H9 (cell line): ENCODE measurements around the gene TENM4. TPM values are rescaled to one million over a fixed set of nuclear protein-coding genes. Genes with fewer than 3 reads are reported as not detected.

Experiments
- DNase-seq: peaks from one replicate; pipeline ENCODE4 v3.0.0-alpha.2; 2017
- H2AFZ ChIP-seq: one replicate; pipeline ENCODE4 v1.6.1; 2013; ENCODE audit warnings: mild to moderate bottlenecking, low read length, control low read depth, moderate library complexity
- H2AK5ac ChIP-seq: 2 replicates; pipeline ENCODE4 v1.6.1; 2013; ENCODE audit warnings: low read length, control low read depth, mixed read lengths; ENCODE audit not compliant: insufficient read length
- H2BK120ac ChIP-seq: one replicate; pipeline ENCODE4 v1.6.1; 2013; ENCODE audit warnings: low read depth, mild to moderate bottlenecking, low read length, control low read depth, inconsistent platforms; ENCODE audit not compliant: poor library complexity, severe bottlenecking
- H2BK12ac ChIP-seq: 2 replicates; pipeline ENCODE4 v1.6.1; 2013; ENCODE audit warnings: low read length, control low read depth, mixed read lengths, low read depth; ENCODE audit not compliant: insufficient read length
- H2BK15ac ChIP-seq: 2 replicates; pipeline ENCODE4 v1.6.1; 2013; ENCODE audit warnings: low read depth, low read length, control low read depth
- H2BK20ac ChIP-seq: one replicate; pipeline ENCODE4 v1.6.1; 2013; ENCODE audit warnings: low read depth, mild to moderate bottlenecking, low read length, control low read depth, inconsistent platforms; ENCODE audit not compliant: poor library complexity, severe bottlenecking
- H2BK5ac ChIP-seq: 2 replicates; pipeline ENCODE4 v1.6.1; 2013; ENCODE audit warnings: low read length, control low read depth, mixed read lengths; ENCODE audit not compliant: insufficient read length
- H3K14ac ChIP-seq: 2 replicates; pipeline ENCODE4 v1.6.1; 2013; ENCODE audit warnings: low read length, control low read depth; ENCODE audit not compliant: insufficient read depth
- H3K18ac ChIP-seq: 2 replicates; pipeline ENCODE4 v1.6.1; 2013; ENCODE audit warnings: low read depth, mild to moderate bottlenecking, mixed read lengths, low read length, control low read depth; ENCODE audit not compliant: insufficient read length
- H3K23ac ChIP-seq: 2 replicates; pipeline ENCODE4 v1.6.1; 2013; ENCODE audit warnings: low read length, control low read depth, mixed read lengths, low read depth; ENCODE audit not compliant: insufficient read length
- H3K23me2 ChIP-seq: 2 replicates; pipeline ENCODE4 v1.6.1; 2013; ENCODE audit warnings: low read depth, mild to moderate bottlenecking, mixed read lengths, low read length, control low read depth; ENCODE audit not compliant: insufficient read length, poor library complexity, severe bottlenecking
- H3K27ac ChIP-seq: 2 replicates; pipeline ENCODE4 v1.5.1; 2013; ENCODE audit warnings: low read length, control low read depth, mixed read lengths, low read depth; ENCODE audit not compliant: insufficient read length
- H3K27me3 ChIP-seq: 2 replicates; pipeline ENCODE4 v1.6.1; 2013; ENCODE audit warnings: low read length, control low read depth, inconsistent platforms; ENCODE audit not compliant: insufficient read depth
- H3K4ac ChIP-seq: 2 replicates; pipeline ENCODE4 v1.6.1; 2013; ENCODE audit warnings: low read depth, mild to moderate bottlenecking, control low read depth, inconsistent platforms, low read length, moderate library complexity
- H3K4me1 ChIP-seq: 2 replicates; pipeline ENCODE4 v1.6.1; 2013; ENCODE audit warnings: low read length, control low read depth, inconsistent platforms; ENCODE audit not compliant: insufficient read depth
- H3K4me2 ChIP-seq: 2 replicates; pipeline ENCODE4 v1.6.1; 2013; ENCODE audit warnings: low read length, control low read depth, mixed read lengths; ENCODE audit not compliant: insufficient read length, insufficient read depth
- H3K56ac ChIP-seq: 2 replicates; pipeline ENCODE4 v1.6.1; 2013; ENCODE audit warnings: low read depth, mild to moderate bottlenecking, mixed read lengths, low read length, control low read depth; ENCODE audit not compliant: insufficient read length
- H3K79me1 ChIP-seq: 2 replicates; pipeline ENCODE4 v1.6.1; 2013; ENCODE audit warnings: low read depth, mild to moderate bottlenecking, moderate library complexity, low read length, control low read depth, inconsistent platforms; ENCODE audit not compliant: insufficient read depth, poor library complexity, severe bottlenecking
- H3K79me2 ChIP-seq: 2 replicates; pipeline ENCODE4 v1.6.1; 2013; ENCODE audit warnings: low read length, control low read depth, inconsistent platforms; ENCODE audit not compliant: insufficient read depth
- H3K9ac ChIP-seq: 2 replicates; pipeline ENCODE4 v1.6.1; 2013; ENCODE audit warnings: low read length, control low read depth, mixed read lengths; ENCODE audit not compliant: insufficient read length; ENCODE audit errors: extremely low read depth
- H3K9me3 ChIP-seq: one replicate; pipeline ENCODE4 v1.6.1; 2013; ENCODE audit warnings: low read depth, low read length, inconsistent platforms; ENCODE audit not compliant: control insufficient read depth
- H3T11ph ChIP-seq: one replicate; pipeline ENCODE4 v1.6.1; 2013; ENCODE audit warnings: mild to moderate bottlenecking, low read length, control low read depth, inconsistent platforms
- H4K20me1 ChIP-seq: one replicate; pipeline ENCODE4 v1.6.1; 2013; ENCODE audit not compliant: control insufficient read depth, insufficient read length, insufficient read depth
- H4K5ac ChIP-seq: 2 replicates; pipeline ENCODE4 v1.6.1; 2013; ENCODE audit warnings: low read depth, mild to moderate bottlenecking, mixed read lengths, low read length, control low read depth; ENCODE audit not compliant: insufficient read length
- H4K8ac ChIP-seq: replicated peaks from 2 replicates; pipeline ENCODE4 v1.6.1; 2013; ENCODE audit warnings: low read length, control low read depth, mixed read lengths, low read depth; ENCODE audit not compliant: insufficient read length
- H4K91ac ChIP-seq: 2 replicates; pipeline ENCODE4 v1.6.1; 2013; ENCODE audit warnings: low read depth, mild to moderate bottlenecking, moderate library complexity, mixed read lengths, low read length, control low read depth; ENCODE audit not compliant: insufficient read length
- H3K27ac Mint-ChIP-seq, 3 experiments: 2 replicates in 2 of 3; 3 replicates in 1 of 3; pipeline ENCODE4 v1.8.0; 2020 to 2021; ENCODE audit warnings: mixed read lengths in 3 of 3, mild to moderate bottlenecking in 1 of 3, moderate library complexity in 1 of 3
- H3K27me3 Mint-ChIP-seq: 2 replicates; pipeline ENCODE4 v1.8.0; 2021; ENCODE audit warnings: low read depth, mild to moderate bottlenecking, moderate library complexity, mixed read lengths
- H3K36me3 Mint-ChIP-seq, 3 experiments: 2 replicates in 2 of 3; 3 replicates in 1 of 3; pipeline ENCODE4 v1.8.0; 2020 to 2021; ENCODE audit warnings: low read depth in 3 of 3, mixed read lengths in 3 of 3; ENCODE audit not compliant: insufficient read depth in 1 of 3
- H3K4me1 Mint-ChIP-seq, 2 experiments: 2 replicates each; pipeline ENCODE4 v1.8.0; 2020; ENCODE audit warnings: mixed read lengths in 2 of 2
- H3K4me3 Mint-ChIP-seq, 2 experiments: 2 replicates in 1 of 2; 3 replicates in 1 of 2; pipeline ENCODE4 v1.8.0; 2020 to 2021; ENCODE audit warnings: mild to moderate bottlenecking in 2 of 2, mixed read lengths in 2 of 2, moderate library complexity in 1 of 2
- H3K9me3 Mint-ChIP-seq, 2 experiments: 2 replicates in 1 of 2; 3 replicates in 1 of 2; pipeline ENCODE4 v1.8.0; 2020; ENCODE audit warnings: mild to moderate bottlenecking in 2 of 2, mixed read lengths in 2 of 2, moderate library complexity in 1 of 2
- CTCF ChIP-seq: fragments of 200-600 bp; sonication (generic); conservative IDR thresholded peaks from 3 replicates; pipeline ENCODE4 v1.8.0; 2021; ENCODE audit warnings: antibody characterized with exemption, mild to moderate bottlenecking
- WGBS: extraction: QIAGEN DNeasy Blood & Tissue Kit; methylation state at CpG from one replicate; pipeline ENCODE4 v1.1.7; 2013; ENCODE audit warnings: missing lambda C conversion rate, low lambda C conversion rate, mixed read lengths; ENCODE audit not compliant: insufficient read length; ENCODE audit errors: extremely low coverage; 5-methylcytosine and 5-hydroxymethylcytosine counted together
- total RNA-seq: library from RNA; stranded (reverse); gene quantifications from 2 replicates; pipeline ENCODE4 v1.2.1, GENCODE V29; 2021

TENM4 gene
- total RNA-seq, 1 experiment from 2014 or later, result 4.6 TPM

- Histone ChIP-seq H3K79me1 (no peaks in the 10 kb centered on the region), H2BK15ac (no peak overlapping the region), H4K5ac (no peak overlapping the region), H4K20me1 (no peaks in the 10 kb centered on the region), H3K27ac (no peak overlapping the region), H3K9me3 (no peaks in the 10 kb centered on the region), H3T11ph (no peak overlapping the region), H3K18ac (no peak overlapping the region), H3K23me2 (no peaks in the 10 kb centered on the region), H4K8ac (no peak overlapping the region), H2BK20ac (no peak overlapping the region), H3K9ac (no peak overlapping the region), H4K91ac (no peak overlapping the region), H3K4ac (no peak overlapping the region), H2BK5ac (no peak overlapping the region), H3K23ac (no peak overlapping the region), H2BK12ac (no peak overlapping the region), H3K4me1 (no peaks in the 10 kb centered on the region), H2AFZ (no peak overlapping the region), H3K27me3 (no peaks in the 10 kb centered on the region), H2AK5ac (no peak overlapping the region), H3K79me2 (no peaks in the 10 kb centered on the region), H2BK120ac (no peak overlapping the region), H3K56ac (no peak overlapping the region), H3K4me2 (no peak overlapping the region), H3K14ac (peak overlapping the region; percentile 20; the same call in 1 of the 2 replicates)
- Mint-ChIP-seq H3K4me1 (no peaks in the 10 kb centered on the region), H3K36me3 (no peaks in the 10 kb centered on the region), H3K27me3 (no peaks in the 10 kb centered on the region), H3K4me3 (no peak overlapping the region), H3K27ac (no peak overlapping the region), H3K9me3 (no peaks in the 10 kb centered on the region)
- no peak for TF ChIP-seq CTCF
- DNase-seq, result no peak
- WGBS, result no CpG with 5 or more reads among the region's 3 CpGs
Observed at GRCh38 chr11:78853521-78853920, 587.3 kb downstream of the TENM4 start.
